GM12878 (cell line): ENCODE data around the gene ENDOV. TPM values are rescaled to one million over a fixed set of nuclear protein-coding genes. Genes with fewer than 3 reads are reported as not detected.
"Not testable (repeated sequence)": the region's sequence is repeated elsewhere in the genome, so short reads cannot be mapped to it uniquely, and the experiment has no call there.

Source experiments
- ATAC-seq: fragments of 200-7000 bp; cut with Tn5 transposase; 3 replicates; pipeline ENCODE4 v1.9.1; 2020; ENCODE audit warnings: mild to moderate bottlenecking, moderate library complexity
- BruUV-seq: library from RNA; stranded (reverse); fragments of 400-500 nt; replicated peaks from 2 replicates; lab custom pipeline; 2021; lab: Mats Ljungman, UMichigan
- CTCF ChIA-PET: fragments of 300-600 bp; sonication (Branson Sonifier 250); formaldehyde crosslinking; extraction: SDS; loops from one replicate; lab custom pipeline; 2021; ENCODE audit warnings: inconsistent platforms; lab: Yijun Ruan, JAX
- POLR2A ChIA-PET: fragments of 350-600 bp; formaldehyde crosslinking; extraction: SDS; loops from one replicate; lab custom pipeline; 2021; ENCODE audit warnings: inconsistent platforms; lab: Charles Lee
- RAD21 ChIA-PET: fragments of 300-600 bp; sonication (Branson Sonifier 250); formaldehyde crosslinking; loops from one replicate; lab custom pipeline; 2023; ENCODE audit warnings: antibody characterized with exemption; ENCODE audit not compliant: unreplicated experiment; lab: Charles Lee
- SMC1A ChIA-PET: fragments of 300-600 bp; sonication (Branson Sonifier 250); formaldehyde crosslinking; loops from one replicate; lab custom pipeline; 2023; ENCODE audit not compliant: unreplicated experiment, uncharacterized antibody; lab: Charles Lee
- DNase-seq: peaks from one replicate; pipeline ENCODE4 v3.0.0-alpha.2; 2011; ENCODE audit warnings: low read depth, low spot score
- FAIRE-seq: peaks from 3 replicates; lab custom pipeline; 2011; peaks lifted over from hg19 to GRCh38; lab: Jason Lieb, UNC
- H2AFZ ChIP-seq: 2 replicates; pipeline ENCODE4 v1.6.0; 2011; ENCODE audit warnings: low read depth, low read length, control low read depth; ENCODE audit not compliant: control insufficient read depth
- H3K27ac ChIP-seq: 2 replicates; pipeline ENCODE4 v1.5.1; 2011; ENCODE audit warnings: control low read depth; ENCODE audit not compliant: control insufficient read depth, insufficient read depth
- H3K27me3 ChIP-seq, 2 experiments: replicated peaks in 1 of 2; 2 replicates each; pipeline versions ENCODE4 v1.6.0 to v1.6.1; 2011; ENCODE audit warnings: low read length in 1 of 2; ENCODE audit not compliant: control insufficient read depth in 2 of 2, insufficient read depth in 2 of 2
- H3K36me3 ChIP-seq, 2 experiments: 2 replicates each; pipeline ENCODE4 v1.5.1; 2011; ENCODE audit warnings: low read length in 1 of 2; ENCODE audit not compliant: control insufficient read depth in 2 of 2, insufficient read depth in 2 of 2
- H3K4me1 ChIP-seq: 2 replicates; pipeline ENCODE4 v1.6.1; 2011; ENCODE audit warnings: mild to moderate bottlenecking, low read length, moderate library complexity, mixed read lengths; ENCODE audit not compliant: control insufficient read depth, insufficient read depth
- H3K4me2 ChIP-seq: 2 replicates; pipeline ENCODE4 v1.6.0; 2011; ENCODE audit warnings: control low read depth; ENCODE audit not compliant: control insufficient read depth, insufficient read depth
- H3K4me3 ChIP-seq: fragments of 200-600 bp; sonication (generic); 2 replicates; pipeline ENCODE4 v1.5.1; 2016
- H3K79me2 ChIP-seq: 2 replicates; pipeline ENCODE4 v1.6.0; 2011; ENCODE audit warnings: low read length; ENCODE audit not compliant: control insufficient read depth, insufficient read depth
- H3K9ac ChIP-seq: 2 replicates; pipeline ENCODE4 v1.8.0; 2011; ENCODE audit warnings: low read length, control low read depth, mixed read lengths; ENCODE audit not compliant: control insufficient read depth, insufficient read depth
- H3K9me3 ChIP-seq: replicated peaks from 3 replicates; pipeline ENCODE4 v1.5.1; 2011; ENCODE audit warnings: mild to moderate bottlenecking, low read length; ENCODE audit not compliant: control insufficient read depth, insufficient read depth
- H4K20me1 ChIP-seq: 2 replicates; pipeline ENCODE4 v1.6.0; 2011; ENCODE audit not compliant: control insufficient read depth, insufficient read depth
- CBFB ChIP-seq: IDR thresholded peaks from 2 replicates; pipeline ENCODE4 v1.6.1; 2016; ENCODE audit warnings: antibody characterized with exemption, low read depth
- JUND ChIP-seq: IDR thresholded peaks from 2 replicates; pipeline ENCODE4 v1.6.1; 2012; ENCODE audit warnings: low read depth, mild to moderate bottlenecking, low read length, improper control_type of control experiment, moderate library complexity
- MTA3 ChIP-seq: IDR thresholded peaks from 2 replicates; pipeline ENCODE4 v1.6.1; 2012; ENCODE audit warnings: low read length, inconsistent platforms, borderline replicate concordance
- NR2F1 ChIP-seq: fragments of 450-650 bp; conservative IDR thresholded peaks from 2 replicates; pipeline ENCODE4 v1.6.1; 2017; ENCODE audit warnings: mild to moderate bottlenecking
- RB1 ChIP-seq: fragments of 450-650 bp; formaldehyde crosslinking; IDR thresholded peaks from 2 replicates; pipeline ENCODE4 v1.6.1; 2017; ENCODE audit warnings: mild to moderate bottlenecking, borderline replicate concordance
- RFX5 ChIP-seq: IDR thresholded peaks from 2 replicates; pipeline ENCODE4 v1.6.1; 2011; ENCODE audit warnings: low read depth, low read length, improper control_type of control experiment
- SMAD1 ChIP-seq: fragments of 450-650 bp; IDR thresholded peaks from 2 replicates; pipeline ENCODE4 v1.6.1; 2018; ENCODE audit warnings: mild to moderate bottlenecking, low read depth; ENCODE audit not compliant: partially characterized antibody
- SMC3 ChIP-seq: IDR thresholded peaks from 2 replicates; pipeline ENCODE4 v1.6.1; 2011; ENCODE audit warnings: low read length, improper control_type of control experiment, borderline replicate concordance
- SREBF1 ChIP-seq: IDR thresholded peaks from 2 replicates; pipeline ENCODE4 v1.6.1; 2012; ENCODE audit warnings: mild to moderate bottlenecking, low read length
- TBL1XR1 ChIP-seq: IDR thresholded peaks from 2 replicates; pipeline ENCODE4 v1.6.1; 2012; ENCODE audit warnings: low read depth, low read length, improper control_type of control experiment
- TCF7 ChIP-seq: IDR thresholded peaks from 2 replicates; pipeline ENCODE4 v1.6.1; 2014; ENCODE audit warnings: antibody characterized with exemption, borderline replicate concordance
- ZNF622 ChIP-seq: fragments of 450-650 bp; IDR thresholded peaks from 2 replicates; pipeline ENCODE4 v1.6.1; 2017; ENCODE audit warnings: mild to moderate bottlenecking, inconsistent platforms
- ZZZ3 ChIP-seq: IDR thresholded peaks from 2 replicates; pipeline ENCODE4 v1.6.1; 2011; ENCODE audit warnings: low read depth; ENCODE audit not compliant: control insufficient read depth, insufficient read length
- WGBS: methylation state at CpG from one replicate; pipeline ENCODE4 v1.1.6; 2016; ENCODE audit warnings: low lambda C conversion rate; ENCODE audit not compliant: insufficient replicate concordance, insufficient coverage; ENCODE audit errors: missing lambda C conversion rate; 5-methylcytosine and 5-hydroxymethylcytosine counted together
- in situ Hi-C: fragments of 300-500 bp; cut with MboI; formaldehyde crosslinking; loops from 9 replicates; pipeline ENCODE4 v1.14.3; 2018; ENCODE audit warnings: mixed read lengths
- intact Hi-C: fragments of 100-400 bp; cut with micrococcal nuclease; formaldehyde crosslinking; loops from one replicate; pipeline ENCODE4 v1.14.2; 2022; ENCODE audit not compliant: unreplicated experiment
- polyA plus RNA-seq, 11 experiments: library from polyadenylated mRNA; depleted of rRNA in 4 of 11; unstranded in 6 of 11; stranded (reverse) in 5 of 11; fragments of >200 nt; fragmentation: Nextera tagmentation in 4 of 11; fragmentation: Illumina TruSeq in 1 of 11; extraction: Ambion mirVana in 4 of 11; extraction: Trizol in 1 of 11; gene quantifications; 1 replicate in 1 of 11; 2 replicates in 10 of 11; pipeline versions ENCODE4 v1.2.1 to v1.2.3, GENCODE V29; 2011 to 2016; ENCODE audit warnings: inconsistent platforms in 2 of 11, missing spikeins in 2 of 11, low read depth in 1 of 11
- total RNA-seq, 4 experiments: library from RNA; depleted of rRNA in 3 of 4; stranded (reverse); fragments of >200 nt in 3 of 4; fragmentation: Illumina TruSeq in 1 of 4; extraction: Trizol in 1 of 4; gene quantifications; 2 replicates each; pipeline versions ENCODE4 v1.2.1 to v1.2.3, GENCODE V29; 2013 to 2021
- TF ChIP-seq, protein P1 (sequence below): fragments of 450-650 bp; IDR thresholded peaks from 2 replicates; pipeline ENCODE4 v1.6.1; 2017; ENCODE audit warnings: mild to moderate bottlenecking, low read depth, inconsistent platforms; ENCODE audit not compliant: poor library complexity, severe bottlenecking

ENDOV gene
- total and polyA plus RNA-seq, 10 of the 15 experiments (the other 5 are each of a cell fraction or from before 2014, with no cell fraction given) = 0.63 to 11.9 (median 8.1) TPM

DNA sequence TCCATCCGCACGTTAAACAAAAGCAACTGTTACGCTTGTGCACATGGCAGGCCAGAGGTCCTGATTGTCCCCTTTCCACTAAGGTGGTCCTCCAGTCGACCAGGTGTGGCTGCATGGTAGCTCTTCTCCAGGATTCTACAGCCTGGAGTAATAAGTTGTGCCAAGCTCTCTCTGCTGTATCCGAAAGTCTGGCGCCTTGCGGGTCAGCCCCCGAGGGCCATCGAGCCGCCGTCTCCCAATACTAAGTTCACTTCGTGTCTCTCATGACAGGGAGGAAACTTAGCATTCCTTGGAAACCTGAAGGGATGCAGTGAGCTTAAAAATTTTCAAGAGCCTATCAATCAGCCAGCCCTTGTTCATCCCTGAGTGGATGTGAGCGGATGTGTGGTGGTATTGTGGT is 5.3 kb upstream of the ENDOV start (continued):
- TF ChIP-seq SREBF1 (no peak), CBFB (no peak)

DNA sequence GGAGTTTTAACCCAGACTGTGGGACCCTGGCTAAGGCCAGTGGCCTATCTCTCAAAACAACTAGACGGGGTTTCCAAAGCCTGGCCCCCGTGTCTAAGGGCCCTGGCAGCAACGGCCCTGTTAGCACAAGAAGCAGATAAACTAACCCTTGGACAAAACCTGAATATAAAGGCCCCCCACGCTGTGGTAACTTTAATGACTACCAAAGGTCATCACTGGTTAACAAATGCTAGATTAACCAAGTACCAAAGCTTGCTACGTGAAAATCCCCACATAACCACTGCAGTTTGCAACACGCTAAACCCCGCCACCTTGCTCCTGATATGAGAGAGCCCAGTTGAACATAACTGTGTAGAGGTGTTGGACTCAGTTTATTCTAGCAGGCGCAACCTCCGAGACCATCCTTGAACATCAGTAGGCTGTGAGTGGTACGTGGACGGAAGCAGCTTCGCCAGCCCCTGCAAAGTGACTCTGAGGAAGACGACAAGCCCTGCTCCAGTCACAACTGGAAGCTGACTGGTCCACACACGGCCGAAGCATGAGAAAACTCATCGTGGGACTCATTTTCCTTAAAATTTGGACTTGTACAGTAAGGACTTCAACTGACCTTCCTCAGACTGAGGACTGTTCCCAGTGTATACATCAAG is 4.4 kb upstream of the ENDOV start:
- H3K4me3 ChIP-seq, H3K27me3 ChIP-seq, H3K27ac ChIP-seq, H3K79me2 ChIP-seq, CTCF ChIA-PET, H2AFZ ChIP-seq, H3K9ac ChIP-seq, ATAC-seq, POLR2A ChIA-PET, BruUV-seq, H4K20me1 ChIP-seq, H3K4me2 ChIP-seq, H3K36me3 ChIP-seq, DNase-seq, RAD21 ChIA-PET, intact Hi-C loops, H3K4me1 ChIP-seq, in situ Hi-C loops, SMC1A ChIA-PET, H3K9me3 ChIP-seq, FAIRE-seq: not testable (repeated sequence)
- WGBS = 42% methylated on average over 16 of the region's 16 CpGs

DNA sequence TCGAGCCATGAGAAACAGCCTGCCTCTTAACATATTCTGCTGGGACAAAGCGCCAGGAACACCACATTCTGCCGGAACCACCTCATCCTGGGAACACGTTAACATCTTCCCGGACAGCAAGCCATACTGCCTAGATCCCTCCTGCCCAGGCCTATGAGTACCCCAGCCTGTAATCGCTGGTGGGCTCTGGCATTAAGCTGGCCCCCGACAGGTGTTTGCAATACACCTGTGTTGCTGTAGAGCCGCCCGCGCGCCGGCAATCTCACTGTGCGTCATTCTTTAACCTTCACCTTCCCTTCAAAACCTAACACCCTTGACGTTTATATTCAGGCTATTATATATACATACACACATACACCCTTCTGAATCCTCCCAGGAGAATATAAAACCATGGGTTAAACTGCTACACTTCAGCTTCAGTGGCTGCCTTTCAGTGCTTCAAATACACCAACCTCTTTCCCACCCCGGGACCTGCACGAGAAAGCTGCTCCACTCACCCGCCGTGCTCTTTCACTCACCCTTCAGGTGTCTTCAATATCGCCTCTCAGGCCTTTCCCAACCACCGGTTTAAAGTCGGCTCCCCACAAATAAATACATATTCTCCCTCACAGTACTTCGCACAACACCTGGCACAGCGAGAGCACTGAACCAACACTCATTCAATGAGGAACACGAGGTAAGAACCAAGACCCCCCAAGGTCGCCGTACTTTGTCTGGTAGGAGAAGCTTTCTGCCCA is 1.0 kb upstream of the ENDOV start:
- in situ Hi-C loops = no loop called here
- FAIRE-seq (no peak), DNase-seq (no peak), ATAC-seq (no peak)
- H3K27ac ChIP-seq = no peak overlapping the region
- BruUV-seq = no TSS peak
- H3K9ac ChIP-seq = no peak overlapping the region
- no peaks in the 10 kb centered on the region for H4K20me1 ChIP-seq
- no peaks in the 10 kb centered on the region; a peak in 1 of 4 replicates for H3K36me3 ChIP-seq
- ChIA-PET RAD21 (interaction anchor here (1.1 kb wide), 2 partner anchors 11 to 218 kb away, joined by 3 read pairs; no protein-coding TSS in a partner anchor), CTCF (interaction anchor here (1.2 kb wide), 1 partner anchor 218 kb away, joined by 3 read pairs; no protein-coding TSS in a partner anchor), SMC1A (interaction anchor here (0.7 to 0.9 kb wide), 2 partner anchors 29 to 217 kb away, joined by 3 read pairs; no protein-coding TSS in a partner anchor), POLR2A (no interaction called here)
- no peaks in the 10 kb centered on the region for H3K9me3 ChIP-seq
- H3K4me3 ChIP-seq = no peak overlapping the region
- no peak overlapping the region for H3K4me2 ChIP-seq
- WGBS = 41% methylated on average over 26 of the region's 26 CpGs
- H3K4me1 ChIP-seq = no peaks in the 10 kb centered on the region
- H3K79me2 ChIP-seq = peaks cover 5% of the 10 kb centered on the region
- intact Hi-C loops = no loop called here
- no peaks in the 10 kb centered on the region for H3K27me3 ChIP-seq
- no peak overlapping the region for H2AFZ ChIP-seq
- TF ChIP-seq SMC3 (no peak), SMAD1 (no peak), NR2F1 (no peak), JUND (no peak), ZNF622 (no peak), RB1 (no peak), MTA3 (no peak), ZZZ3 (no peak), TCF7 (no peak), RFX5 (no peak), TBL1XR1 (no peak)
- TF ChIP-seq, protein P1, sequence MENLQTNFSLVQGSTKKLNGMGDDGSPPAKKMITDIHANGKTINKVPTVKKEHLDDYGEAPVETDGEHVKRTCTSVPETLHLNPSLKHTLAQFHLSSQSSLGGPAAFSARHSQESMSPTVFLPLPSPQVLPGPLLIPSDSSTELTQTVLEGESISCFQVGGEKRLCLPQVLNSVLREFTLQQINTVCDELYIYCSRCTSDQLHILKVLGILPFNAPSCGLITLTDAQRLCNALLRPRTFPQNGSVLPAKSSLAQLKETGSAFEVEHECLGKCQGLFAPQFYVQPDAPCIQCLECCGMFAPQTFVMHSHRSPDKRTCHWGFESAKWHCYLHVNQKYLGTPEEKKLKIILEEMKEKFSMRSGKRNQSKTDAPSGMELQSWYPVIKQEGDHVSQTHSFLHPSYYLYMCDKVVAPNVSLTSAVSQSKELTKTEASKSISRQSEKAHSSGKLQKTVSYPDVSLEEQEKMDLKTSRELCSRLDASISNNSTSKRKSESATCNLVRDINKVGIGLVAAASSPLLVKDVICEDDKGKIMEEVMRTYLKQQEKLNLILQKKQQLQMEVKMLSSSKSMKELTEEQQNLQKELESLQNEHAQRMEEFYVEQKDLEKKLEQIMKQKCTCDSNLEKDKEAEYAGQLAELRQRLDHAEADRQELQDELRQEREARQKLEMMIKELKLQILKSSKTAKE = no peak
